Right lung (tissue), 5 donors: ENCODE data around the gene ENDOG. TPM values are rescaled to one million over a fixed set of nuclear protein-coding genes. Genes with fewer than 3 reads are reported as not detected.
"Not testable (repeated sequence)": the region's sequence is repeated elsewhere in the genome, so short reads cannot be mapped to it uniquely, and the experiment has no call there.

Source experiments
- DNase-seq, 2 donors: peaks; one replicate each; pipeline ENCODE4 v3.0.0-alpha.2; 2013
- polyA plus RNA-seq, 5 donors: library from polyadenylated mRNA; unstranded; fragments of 120-200 nt; gene quantifications; one replicate each; pipeline versions ENCODE4 v1.2.1 to v1.2.3, GENCODE V29; 2013; ENCODE audit warnings: inconsistent platforms in 1 of 5, low replicate concordance in 1 of 5; ENCODE audit not compliant: insufficient read length in 5 of 5, insufficient read depth in 1 of 5

The ENDOG gene
- polyA plus RNA-seq, 5 donors: 2.7 to 12.8 (median 4.9) TPM

DNA sequence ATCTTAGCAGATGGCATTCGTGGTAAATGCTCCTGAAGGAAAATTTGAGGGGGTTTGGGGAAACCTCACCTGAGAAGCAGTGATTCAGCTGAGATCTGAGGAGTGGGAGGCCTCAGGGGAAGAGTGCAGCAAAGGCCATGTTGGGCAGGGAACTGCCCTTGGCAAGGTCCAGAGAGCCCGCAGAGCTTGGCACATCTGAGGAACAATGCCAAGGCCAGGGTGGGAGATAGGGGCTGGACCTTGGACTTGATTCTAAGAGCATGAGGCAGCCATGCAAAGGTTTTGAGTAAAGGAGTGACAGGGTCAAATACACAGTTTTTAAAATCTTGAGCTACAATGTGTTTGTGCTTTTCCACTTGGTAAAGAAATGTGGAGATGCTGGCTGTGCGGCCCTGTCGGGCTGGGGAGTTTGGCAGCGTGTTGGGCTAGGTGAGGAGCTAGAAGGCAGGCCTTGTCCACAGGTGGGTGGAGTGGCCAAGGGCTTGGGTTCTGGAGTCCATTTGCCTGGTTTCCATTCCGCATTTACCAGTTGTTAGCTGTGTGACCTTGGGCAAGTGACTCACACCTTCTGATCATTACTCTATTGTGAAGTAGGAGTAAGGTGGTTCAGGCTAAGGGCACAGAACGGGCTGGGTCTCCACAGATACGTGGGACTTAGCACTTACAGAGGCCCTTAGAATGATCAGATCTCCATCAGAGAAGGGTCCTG is 25.2 kb upstream of the ENDOG start:
- DNase-seq: no peak

DNA sequence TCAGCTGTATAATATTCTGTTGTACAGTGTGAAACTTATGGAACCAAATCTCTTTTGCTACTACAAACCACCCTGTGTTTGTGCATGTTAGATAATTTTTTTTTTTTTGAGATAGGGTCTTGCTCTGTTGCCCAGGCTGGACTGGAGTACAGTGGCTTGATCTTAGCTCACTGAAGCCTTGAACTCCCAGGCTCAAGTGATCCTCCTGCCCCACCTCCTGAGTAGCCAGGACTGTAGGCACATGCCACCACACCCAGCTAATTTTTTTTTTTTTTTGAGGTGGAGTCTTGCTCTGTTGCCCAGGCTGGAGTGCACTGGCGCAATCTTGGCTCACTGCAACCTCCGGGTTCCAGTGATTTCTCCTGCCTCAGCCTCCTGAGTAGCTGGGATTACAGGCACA is 23.3 kb upstream of the ENDOG start:
- not testable (repeated sequence) for DNase-seq

DNA sequence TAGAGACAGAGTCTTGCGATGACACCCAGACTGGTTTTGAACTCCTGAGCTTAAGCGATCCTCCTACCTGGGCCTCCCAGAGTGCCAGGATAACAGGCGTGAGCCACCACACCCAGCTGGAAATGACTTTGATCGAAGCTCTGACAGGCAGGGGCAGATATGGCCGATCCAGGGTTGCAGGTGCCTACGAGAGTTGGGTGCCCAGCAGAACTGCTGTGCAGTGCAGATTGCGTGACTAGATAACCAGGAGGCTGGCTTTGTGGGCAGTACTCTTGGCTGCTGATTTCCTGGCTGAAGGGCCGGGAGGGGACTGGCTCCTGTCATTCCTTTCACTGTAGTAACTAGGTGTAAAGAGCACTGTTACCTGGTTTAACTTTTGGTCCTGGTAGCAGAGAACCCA is 19.4 kb upstream of the ENDOG start:
- DNase-seq: no peak

DNA sequence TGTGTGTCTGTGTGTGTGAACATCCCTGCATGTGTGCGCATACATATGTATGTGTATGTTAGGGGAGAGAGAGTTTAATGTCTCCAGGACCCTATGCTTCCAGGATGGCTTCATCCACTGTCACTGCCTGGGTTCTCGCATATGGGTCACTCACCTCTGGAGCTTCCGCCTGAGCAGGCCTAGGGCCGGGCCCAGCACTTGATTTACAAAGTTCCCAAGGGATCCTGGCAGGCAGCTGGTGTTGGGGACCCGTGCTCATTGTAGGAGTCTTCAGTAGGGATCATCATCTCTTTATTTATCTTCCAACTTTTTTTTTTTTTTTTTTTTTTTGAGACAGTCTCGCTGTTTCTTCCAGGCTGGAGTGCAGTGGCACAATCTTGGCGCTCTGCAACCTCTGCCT is 18.2 kb upstream of the ENDOG start:
- DNase-seq: no peak

DNA sequence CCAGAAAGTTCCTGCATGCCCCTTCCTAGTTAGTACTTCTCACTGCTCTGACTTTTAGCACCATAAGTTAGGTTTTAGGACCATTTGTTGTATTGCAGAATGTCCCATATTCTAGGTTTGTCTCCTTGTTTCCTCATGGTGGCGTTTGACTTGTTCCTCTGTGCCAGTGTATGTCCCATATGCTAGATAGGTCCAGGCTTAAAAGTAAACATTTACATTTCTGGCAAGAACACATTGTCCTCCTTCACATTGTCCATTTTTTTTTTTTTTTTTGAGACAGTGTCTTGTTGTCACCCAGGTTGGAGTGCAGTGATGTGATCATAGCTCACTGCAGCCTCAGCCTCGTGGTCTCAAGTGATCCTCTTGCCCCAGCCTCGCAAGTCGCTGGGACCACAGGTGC is 15.8 kb upstream of the ENDOG start:
- no peak for DNase-seq

DNA sequence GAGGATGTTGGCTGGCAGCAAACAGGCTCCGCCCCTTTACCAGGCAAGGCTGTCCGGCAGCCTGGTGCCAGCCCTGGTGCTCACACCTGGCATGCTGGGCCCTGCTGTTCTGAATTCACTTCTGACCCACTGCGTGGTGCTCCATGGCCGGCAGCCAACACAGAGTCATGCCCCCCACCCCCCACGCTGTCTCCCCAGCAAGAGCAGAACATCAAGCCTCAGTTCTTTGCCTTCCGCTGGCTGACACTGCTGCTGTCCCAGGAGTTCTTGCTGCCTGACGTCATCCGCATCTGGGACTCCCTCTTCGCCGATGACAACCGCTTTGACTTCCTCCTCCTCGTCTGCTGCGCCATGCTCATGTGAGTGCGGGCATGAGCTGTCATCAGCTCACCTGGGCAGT is 12.6 kb upstream of the ENDOG start:
- no peak for DNase-seq

DNA sequence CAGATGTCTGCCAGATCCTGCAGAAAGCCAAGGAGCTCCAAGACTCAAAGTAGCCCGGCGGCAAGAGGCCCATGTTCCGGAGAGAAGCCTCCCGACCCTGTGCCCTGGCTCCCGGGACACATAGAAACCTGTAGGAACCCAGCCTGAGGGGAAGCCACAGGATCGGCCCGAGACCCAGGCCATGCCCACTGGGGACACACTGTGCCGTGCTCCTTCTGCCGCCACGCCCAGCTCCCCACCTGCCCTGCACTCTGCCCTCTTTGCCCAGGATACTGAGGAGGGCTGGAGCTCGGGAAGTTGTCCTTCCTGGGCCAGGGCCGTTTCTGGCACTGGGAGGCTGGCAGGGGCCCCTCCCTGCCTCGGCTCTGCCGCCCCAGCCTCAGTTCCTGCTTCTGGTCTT is 10.5 kb upstream of the ENDOG start:
- no peak for DNase-seq

DNA sequence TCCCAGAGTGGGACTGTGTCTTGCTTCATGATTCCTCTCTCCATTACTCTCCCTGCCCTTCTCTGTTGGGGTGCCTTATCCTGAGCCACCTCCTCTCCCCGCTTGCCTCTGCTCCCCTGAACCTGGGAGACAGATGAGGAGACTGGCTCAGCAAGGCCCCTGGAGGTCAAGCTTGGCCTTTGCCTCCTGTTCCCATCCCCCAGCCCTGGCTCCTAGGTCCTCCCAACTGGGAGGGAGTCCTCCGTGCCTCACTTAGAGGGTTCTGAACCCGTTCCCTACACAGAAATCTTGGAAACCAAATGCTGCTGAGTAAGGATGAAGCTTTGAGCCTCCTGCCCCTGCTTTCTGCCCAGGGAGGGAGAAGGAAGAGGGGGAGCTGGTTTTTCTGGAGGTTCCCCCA is 9.8 kb upstream of the ENDOG start:
- DNase-seq: no peak

DNA sequence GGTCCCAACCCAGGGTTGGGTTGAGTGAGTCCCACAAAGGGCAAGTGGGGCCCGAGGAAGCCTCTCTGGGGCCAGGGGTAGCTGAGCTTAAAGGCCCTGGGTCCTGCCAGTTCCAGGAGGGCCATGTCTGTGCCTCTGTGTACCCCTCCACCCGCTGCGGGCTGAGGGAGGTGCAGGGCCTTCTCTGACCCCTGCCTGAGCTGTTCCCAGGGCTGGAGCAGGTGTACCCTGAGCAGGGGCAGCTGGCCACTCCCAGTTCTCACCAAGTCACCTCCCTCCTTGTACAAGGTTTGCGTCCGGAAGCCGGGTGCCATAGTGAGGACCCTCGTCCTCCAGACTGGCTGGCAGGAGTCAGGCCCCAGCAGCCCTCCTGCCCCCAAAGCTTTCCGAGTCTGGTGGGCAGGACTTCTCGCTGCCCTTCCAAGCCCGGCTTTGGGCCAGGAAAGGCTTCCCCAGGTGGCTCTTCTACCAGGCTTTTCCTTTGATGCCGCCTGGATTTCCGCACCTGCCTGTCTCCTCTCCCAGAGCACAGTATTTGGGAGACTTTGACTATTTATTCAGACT is 9.2 kb upstream of the ENDOG start:
- DNase-seq: no peak

DNA sequence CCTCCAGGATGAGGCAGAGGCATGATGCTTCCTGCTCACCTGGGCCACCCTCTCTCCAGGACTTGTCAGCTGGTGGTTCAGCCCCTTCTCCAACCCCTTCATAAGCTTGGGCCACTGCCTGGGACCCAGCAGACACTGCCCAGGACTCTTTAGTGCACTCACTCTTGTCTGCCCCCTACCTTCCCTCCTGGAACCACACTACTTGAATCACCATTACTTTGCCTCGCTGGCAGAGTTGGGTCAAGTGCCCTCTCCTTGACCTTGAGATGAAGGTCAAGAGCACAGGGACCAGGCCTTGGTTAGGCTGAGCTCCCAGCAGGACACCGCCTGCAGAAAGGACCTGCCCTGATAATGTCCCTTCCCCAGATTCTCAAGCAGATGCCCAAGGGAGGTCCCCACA is 8.5 kb upstream of the ENDOG start:
- DNase-seq: no peak

DNA sequence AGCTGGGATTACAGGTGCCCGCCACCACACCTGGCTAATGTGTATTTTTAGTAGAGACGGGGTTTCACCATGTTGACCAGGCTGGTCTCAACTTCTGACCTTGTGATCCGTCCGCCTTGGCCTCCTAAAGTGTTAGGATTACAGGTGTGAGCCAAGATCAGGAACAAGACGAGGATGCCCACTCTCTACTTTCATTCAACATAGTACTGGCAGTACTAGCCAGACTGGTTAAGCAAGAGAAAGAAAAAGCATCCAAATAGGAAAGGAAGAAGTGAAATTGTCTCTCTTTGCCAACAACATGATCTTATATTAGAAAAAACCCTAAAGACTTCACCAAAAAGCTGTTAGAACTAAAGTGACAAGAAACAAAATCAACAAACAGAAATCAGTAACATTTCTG is 7.4 kb upstream of the ENDOG start:
- DNase-seq: no peak

DNA sequence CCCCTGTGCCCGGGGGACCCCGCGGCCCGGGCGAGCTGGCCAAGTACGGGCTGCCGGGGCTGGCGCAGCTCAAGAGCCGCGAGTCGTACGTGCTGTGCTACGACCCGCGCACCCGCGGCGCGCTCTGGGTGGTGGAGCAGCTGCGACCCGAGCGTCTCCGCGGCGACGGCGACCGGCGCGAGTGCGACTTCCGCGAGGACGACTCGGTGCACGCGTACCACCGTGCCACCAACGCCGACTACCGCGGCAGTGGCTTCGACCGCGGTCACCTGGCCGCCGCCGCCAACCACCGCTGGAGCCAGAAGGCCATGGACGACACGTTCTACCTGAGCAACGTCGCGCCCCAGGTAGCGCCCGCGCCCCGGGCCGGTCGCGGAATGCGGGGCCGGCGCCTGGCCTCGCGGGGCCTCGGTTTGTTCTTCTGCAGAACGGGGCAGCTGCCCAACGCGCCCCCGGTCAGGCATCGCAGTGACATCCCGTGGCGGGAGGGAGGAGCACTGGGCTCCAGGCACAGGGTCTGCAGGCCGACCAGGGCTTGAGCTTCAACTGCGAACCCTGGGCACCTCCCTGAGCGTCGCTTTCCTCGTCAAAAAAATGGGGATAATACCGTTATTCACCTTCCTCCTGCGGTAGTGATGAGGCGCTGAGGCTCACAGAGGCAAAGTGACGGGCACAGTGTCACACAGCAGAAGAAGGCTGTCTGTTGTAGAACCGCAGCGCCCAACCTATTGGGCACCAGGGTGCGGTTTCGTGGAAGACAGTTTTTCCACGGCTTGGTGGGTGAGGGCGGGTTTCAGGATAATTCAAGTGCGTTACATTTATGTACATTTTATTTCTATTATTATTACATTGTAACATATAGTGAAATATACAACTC is 777 bp downstream of the ENDOG start:
- peak in 1 of 2 donors; percentile 25 for DNase-seq

DNA sequence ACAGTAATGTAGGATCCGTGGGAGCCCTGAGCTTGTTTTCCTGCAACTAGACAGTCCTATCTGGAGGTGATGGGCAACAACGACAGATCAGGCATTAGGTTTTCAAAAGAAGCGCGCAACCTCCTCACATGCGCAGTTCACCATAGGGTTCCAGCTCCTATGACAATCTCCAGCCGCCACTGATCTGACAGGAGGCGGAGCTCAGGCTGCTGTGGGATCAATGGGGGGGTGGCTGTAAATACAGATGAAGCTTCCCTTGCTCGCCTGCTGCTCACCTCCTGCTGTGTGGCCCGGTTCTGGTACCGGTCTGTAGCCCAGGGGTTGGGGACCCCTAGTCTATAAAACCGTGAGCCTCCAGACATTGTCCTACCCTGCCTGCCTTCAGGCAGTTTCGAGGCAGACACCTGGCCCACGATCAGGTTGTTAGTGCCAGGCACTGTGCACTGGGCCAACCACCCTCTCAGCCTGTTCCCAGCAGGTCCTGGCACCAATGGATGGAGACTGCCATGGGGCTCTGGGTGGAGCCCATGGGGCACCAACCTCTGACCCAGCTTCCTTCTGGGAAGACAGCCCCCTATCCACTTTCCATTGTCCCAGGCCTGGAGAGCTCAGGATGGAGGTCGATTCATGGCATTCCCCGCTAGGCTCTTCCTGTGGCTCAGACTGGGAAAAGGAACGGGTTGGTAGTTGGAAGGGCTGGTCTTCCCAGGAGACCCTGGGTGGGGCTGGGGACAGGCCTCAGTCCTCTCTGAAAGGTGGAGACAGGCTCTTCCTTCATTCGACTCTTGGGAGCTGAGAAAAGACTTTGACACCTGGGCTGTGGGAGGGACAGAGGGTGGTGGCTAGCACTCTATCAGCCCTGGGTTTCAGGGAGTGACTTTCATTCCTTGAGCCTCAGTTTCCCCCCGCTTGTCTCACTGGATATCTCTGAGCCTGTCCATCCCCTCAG is 1.7 kb downstream of the ENDOG start:
- DNase-seq: no peak

DNA sequence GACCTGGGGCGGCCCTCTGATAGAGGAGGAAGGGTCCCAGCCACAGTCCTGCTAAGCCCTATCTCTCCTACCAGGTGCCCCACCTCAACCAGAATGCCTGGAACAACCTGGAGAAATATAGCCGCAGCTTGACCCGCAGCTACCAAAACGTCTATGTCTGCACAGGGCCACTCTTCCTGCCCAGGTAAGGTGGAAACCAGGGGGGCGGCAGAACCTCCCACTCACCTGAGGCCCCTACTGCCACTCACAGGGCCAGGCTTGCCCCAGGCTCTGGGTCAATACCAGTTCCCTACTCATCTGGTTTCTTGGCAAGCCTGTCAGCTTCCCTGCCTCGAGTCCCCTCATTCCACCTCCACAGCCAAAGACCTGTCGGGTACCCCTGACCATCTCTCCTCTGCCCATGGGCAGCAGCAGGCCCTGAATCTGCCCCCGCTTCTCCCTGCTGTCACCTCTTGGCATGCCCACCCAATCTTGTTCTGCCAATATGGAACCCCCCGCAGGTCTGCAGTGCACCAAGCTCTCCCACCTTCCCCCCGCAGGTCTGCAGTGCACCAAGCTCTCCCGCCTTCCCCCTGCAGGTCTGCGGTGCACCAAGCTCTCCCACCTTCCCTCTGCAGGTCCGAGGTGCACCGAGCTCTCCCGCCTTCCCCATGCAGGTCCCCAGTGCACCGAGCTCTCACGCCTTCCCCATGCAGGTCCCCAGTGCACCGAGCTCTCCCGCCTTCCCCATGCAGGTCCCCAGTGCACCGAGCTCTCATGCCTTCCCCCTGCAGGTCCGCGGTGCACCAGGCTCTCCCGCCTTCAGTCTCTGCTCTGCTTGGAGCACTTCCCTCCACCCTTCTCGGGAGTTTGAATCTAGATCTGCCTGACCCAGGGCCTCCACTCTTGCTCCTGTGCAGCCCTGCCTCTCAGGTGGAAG is 2.6 kb downstream of the ENDOG start:
- no peak for DNase-seq

DNA sequence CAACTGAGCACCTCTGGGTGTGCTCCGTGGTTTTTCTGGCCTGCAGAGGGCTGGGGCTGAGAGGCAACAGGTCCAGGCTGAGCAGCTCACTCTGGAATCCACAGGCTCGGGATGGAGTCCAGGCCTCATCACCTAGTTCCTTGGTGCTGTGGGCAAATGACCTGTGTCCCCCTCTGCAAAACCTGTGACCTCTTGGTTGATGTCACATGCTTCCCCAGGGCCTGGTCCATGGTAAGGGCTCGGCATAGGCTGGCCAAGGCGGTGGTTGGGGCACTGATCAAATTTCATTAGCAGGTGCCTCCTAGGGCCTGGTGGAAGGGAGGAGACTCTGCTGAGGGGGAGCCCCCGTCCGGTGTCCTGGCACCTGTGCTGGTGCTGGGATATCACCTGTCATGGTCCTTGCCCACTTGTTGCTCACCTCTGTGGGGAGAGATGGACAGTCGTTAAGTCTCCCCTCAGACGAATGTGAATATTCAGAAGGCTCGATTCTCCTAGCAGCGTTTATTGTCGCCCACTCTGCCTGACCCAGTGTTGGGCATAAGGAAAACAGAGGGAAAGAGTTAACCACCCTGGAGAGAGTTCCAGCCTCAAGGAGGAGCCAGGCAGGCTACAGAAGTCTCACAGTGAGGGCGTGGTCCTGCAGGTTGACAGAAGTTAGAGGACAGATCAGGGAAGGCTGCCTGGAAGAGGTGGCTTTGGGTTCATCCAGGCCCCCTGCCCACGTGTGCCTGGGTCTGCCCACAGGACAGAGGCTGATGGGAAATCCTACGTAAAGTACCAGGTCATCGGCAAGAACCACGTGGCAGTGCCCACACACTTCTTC is 3.5 kb downstream of the ENDOG start:
- DNase-seq: no peak

DNA sequence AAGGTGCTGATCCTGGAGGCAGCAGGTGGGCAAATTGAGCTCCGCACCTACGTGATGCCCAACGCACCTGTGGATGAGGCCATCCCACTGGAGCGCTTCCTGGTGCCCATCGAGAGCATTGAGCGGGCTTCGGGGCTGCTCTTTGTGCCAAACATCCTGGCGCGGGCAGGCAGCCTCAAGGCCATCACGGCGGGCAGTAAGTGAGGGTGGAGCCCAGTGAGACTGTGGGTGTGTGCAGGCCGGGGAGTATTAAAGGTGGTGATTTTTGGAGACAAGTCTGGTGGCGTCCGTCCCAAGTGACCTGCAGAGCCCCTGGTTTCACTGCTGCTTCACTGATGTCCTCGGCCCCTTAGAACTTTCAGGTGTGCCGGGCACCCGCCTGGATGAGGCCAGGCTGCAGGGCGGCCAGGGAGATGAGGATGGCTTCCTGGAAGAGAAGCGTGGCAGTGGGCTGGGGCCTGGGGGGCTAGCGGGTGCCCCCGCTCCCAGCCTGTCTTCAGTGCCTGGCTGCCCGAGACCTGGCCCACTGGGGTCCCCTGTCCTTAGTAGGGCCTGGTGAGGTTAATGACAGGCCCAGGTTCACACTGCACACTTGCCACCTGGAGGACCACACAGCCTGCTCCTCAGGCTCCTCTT is 4.2 kb downstream of the ENDOG start:
- no peak for DNase-seq

DNA sequence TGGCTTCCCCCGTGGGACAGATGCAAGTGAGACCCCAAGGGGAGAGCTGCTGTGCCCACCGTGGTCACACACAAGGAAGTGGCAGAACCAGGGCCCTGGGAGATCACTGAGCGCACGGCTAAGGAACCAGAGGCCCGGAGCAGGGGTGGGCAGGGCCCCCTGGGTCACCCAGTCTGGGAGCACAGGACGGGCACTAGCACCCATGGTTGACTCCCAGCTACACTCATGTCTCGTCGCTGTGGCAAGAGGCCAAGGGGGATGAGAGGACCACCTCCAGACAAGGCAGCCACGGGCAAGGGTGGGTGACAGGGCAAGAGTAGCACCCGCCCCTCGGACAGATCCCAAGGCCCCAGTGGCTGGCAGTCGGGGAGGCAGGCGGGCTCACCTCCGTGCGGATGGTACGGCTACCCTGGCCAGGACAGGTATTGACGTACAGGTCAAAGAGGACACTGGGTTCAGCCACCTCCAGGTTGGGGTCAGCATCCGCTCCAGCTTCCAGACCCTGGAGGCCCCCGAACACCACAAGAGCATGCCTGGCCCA is 5.1 kb downstream of the ENDOG start:
- DNase-seq: no peak

DNA sequence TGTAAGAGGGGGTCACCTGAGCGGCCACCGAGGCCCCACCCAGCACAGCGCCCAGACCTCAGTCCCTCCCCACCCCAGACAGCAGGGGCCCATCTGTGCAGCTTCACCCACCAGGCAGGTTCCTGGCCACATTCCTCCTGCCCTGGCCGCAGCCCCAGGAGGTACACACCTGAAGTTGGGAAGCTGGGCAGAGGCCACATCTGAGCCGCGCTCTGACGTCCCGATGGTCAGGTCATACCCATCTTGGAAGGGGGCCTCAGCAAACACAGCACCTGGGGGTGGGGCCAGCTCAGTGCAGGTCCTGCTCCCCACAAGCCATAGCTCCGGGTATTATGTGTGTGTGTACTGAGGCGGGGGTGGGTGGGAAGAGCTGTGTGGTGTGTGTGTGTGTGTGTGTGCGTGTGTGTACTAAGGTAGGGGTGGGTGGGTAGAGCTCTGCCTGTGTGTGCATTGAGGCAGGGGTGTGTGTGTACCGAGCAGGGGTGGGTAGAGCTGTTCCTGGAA is 5.7 kb downstream of the ENDOG start:
- DNase-seq: no peak

DNA sequence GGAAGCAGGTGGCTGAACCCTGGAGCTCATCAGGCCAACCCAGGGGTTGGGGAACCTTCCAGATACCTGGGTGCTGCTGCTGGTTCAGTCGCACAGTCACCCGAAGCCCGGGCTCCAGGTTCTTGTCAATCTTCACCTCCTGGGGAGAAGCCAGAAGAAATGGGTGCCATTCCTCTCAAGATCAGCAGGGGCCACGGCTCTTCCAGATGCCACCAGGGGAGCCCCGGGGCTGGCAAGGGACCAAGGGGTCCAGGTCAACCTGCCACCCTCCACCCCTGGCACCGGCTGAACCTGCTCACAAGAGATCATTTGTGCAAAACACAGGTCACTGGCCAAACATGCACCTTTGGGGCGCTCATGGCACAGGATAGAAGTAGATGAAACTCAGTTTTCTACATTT is 6.6 kb downstream of the ENDOG start:
- no peak for DNase-seq
